Measurements from ENCODE around the gene ST14.

Gene ST14

DNA sequence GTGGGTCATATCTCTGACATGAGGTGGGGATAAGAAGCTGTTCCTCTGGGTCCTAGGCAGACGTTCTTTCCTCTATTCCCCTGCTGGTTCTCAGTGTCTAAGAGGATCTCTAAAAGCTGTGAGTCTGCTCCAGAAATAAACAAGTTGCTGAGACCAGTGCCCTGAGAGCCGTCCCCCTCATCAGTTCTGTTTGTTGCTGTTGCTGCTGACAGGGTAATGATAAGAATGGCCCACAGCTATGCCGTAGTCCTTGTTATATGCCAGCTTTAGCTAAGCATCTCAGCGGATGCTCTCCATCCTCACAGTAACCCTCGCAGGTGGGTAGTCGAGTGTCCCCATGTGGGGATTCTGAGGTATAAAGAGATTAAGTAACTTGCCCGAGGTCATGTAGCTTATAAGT lies 23.5 kb upstream of the ST14 start:
- DNase-seq (ENCODE audit: low read depth): no peak

DNA sequence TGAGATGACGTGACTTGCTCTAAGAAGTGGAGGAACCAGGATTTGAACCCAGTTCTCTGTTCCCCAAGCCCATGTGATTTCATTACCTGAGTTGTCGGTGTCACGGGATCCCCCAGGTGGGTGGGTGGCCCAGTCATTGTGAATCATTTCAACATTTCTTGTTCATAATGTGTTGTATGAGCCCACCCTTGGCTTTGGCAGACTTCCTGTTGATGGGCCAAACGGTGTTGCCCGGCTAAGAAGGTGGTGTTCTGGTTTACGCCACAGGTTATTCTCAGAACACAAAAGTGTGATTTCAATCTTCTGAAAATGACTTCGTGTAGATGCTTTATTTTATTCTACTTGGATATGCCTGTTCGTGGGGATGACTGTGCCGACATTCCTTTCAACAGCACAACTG lies 21.6 kb upstream of the ST14 start:
- DNase-seq (ENCODE audit: low read depth): no peak

DNA sequence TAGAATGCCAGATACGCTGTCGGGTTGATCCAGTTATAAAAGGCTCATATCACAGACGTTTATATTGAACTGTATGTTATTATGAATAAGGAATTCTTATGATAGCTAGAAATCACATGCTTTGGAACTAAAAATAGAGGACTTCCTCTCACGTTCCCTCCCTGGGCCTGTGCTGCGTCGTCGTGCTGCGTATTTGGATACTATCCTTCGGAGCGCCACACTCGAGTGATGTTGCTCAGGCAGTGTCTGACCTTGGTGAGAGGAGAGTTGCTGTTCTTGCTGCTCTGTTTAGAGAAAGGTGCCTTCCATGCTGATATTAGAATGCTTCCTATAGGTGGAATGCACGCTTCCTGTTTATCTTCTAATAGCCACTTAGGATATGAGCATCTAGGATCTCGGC lies 20.2 kb upstream of the ST14 start:
- no peak for DNase-seq (ENCODE audit: low read depth)

DNA sequence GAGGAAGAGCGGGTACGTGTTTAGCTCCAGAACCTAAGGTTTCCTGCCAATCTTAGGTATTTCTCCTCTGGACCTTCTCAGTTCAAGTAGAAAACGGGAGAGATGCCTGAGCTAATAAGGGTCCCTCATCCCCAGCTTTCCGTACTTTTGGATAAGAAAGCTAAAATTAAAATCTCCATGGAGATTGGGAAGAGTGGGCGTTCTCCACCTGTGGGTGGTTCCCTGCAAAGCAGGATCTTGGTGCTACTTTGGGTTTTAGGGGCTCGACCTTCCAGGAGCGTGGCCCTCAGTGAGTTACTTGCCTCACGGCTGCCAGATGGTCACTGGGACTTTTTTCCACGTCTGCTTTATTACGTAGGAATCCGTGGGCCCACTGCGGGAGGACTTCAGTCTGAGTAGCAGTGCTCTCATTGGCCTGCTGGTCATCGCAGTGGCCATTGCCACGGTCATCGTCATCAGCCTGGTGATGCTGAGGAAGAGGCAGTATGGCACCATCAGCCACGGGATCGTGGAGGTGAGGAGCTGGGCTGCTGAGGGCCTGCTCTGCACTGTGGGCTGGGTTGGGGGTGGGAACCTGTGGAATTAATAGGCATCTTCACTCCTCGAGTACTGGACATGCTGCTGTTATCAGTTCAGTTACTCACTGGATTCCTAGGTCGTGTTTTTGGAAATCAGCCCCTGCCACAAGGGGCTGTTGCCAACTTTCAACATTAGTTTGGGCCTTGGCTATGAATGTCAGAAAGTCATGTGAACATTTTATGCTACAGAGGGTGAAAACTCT lies 17.8 kb upstream of the ST14 start:
- DNase-seq (ENCODE audit: low read depth): no peak

DNA sequence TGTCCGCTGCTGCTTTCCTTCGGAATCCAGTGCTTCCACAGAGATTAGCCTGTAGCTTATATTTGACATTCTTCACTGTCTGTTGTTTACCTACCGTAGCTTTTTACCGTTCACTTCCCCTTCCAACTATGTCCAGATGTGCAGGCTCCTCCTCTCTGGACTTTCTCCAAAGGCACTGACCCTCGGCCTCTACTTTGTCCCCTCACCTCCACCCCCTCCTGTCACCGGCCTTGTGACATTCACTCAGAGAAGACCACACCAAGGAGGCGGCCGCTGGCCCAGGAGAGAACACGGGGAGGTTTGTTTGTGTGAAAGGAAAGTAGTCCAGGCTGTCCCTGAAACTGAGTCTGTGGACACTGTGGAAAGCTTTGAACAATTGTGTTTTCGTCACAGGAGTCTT lies 15.4 kb upstream of the ST14 start:
- DNase-seq (ENCODE audit: low read depth): no peak

DNA sequence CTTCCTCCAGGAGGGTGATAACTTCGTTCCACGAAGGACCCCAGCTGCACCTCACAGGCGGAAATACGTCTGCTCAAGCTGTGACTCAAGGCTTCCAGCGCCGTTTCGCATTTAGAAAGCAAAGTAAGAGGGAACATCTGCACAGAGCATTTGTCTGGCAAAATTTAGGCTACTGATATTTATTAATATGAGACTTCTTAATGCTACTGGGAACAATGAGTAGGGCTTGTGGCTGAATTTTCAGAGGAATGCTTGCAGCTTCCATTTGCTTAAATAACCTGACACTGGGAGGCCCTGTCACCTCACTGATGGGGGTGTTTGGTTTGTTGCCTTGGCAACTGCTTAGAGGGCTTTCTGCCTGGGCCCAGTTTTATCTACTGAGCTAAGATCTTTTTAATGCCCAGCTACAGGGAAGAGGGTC lies 14.7 kb upstream of the ST14 start:
- no peak for DNase-seq (ENCODE audit: low read depth)

DNA sequence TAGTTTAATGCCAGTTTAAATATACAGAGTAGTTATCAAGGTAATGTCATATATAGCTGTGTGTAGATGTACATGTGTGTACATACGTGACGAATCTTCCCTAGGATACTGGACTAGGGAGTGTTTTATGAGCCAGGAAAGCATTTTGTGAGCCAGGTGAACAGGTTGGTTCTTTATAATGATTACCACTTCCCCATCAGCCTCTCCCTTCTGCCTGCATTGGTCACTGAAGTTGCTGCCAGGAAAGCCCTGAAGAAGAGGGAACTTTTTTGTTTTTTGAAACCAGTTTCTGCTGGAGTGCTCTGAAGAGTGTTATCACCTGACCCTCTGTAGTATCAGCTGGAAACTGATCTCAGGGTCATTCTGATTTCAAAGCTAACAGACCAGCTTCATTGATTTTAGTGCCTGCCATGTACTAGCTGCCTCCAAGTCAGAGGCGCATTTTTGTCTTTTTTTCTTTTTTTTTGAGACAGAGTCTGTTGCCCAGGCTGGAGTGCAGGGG lies 14.2 kb upstream of the ST14 start:
- no peak for DNase-seq (ENCODE audit: low read depth)

DNA sequence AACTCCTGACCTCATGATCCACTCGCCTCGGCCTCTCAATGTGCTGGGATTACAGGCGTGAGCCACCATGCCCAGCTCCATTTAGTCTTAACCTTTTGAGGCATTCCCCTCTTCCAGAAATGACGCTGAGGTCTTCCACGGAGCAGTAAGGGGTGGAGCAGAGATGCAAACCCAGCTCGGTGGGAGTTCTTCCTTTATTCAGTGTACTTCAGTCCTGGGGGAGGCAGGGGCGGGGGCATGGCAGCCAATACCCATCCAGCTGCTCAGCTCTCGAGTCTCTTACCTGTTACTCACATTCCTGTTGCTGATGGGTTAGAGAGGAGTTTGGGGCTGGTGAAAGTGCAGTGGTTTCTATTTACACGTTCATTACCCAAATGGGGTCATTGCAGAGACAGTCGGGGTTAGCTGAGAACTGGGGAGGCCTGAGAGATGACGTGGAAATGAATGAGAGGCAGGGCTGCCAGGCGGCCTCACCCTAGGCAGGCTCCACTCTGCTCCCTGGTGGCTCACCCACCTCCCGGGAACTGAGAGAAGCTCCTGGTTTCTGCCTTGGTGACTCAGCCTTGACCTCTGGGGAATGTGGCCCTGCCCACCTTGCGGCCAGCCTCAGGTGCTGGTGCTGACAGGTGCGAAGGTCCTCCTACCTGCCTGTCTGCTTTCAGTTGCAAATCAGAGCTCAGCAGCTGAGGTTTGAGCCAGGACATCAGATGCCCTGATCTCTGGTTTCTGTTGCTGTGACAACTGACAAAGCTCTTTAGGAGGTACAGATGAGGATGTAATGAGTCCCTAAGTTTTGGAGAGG lies 13.4 kb upstream of the ST14 start:
- no peak for DNase-seq (ENCODE audit: low read depth)

DNA sequence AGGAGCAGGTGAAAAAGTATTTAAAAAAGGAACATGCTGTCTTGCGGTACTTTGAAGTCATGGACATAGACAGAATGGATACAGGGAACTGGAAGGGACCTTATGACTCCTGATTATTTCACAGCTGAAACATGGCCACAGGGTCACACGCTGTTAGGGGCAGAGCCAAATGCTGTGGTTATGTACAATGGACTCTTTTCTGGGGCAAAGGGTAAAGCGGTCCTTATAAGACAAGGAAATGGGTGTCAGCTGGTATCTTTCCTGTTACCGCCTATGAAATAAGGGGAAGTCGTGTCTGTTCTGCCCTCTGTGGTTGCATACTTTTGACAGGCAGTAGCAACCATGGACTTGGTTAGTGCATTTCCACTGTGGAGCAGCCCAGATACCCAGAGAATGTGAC lies 12.8 kb upstream of the ST14 start:
- DNase-seq (ENCODE audit: low read depth): no peak

DNA sequence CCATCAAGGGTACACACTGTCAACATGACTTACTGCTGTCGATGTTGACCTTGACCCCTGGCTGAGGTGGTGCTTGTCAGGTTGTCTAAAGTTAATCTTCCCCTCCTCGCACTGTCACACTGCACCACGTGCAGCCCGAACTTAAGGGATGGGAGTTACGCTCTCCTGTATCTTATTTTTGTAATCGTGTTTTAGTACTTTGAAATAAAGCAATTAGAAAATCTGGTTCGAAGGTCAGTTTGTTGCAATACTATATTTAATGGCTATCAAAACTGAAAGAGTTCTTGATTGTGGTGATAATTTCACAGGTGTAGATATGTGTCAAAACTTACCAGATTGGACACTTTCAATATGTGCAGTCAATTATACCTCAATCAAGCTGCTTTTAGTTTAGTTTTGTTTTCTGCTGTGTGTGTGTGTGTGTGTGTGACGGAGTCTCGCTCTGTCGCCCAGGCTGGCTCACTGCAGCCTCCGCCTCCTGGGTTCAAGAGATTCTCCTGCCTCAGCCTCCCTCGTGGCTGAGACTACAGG lies 10.7 kb upstream of the ST14 start:
- no peak for DNase-seq (ENCODE audit: low read depth)

DNA sequence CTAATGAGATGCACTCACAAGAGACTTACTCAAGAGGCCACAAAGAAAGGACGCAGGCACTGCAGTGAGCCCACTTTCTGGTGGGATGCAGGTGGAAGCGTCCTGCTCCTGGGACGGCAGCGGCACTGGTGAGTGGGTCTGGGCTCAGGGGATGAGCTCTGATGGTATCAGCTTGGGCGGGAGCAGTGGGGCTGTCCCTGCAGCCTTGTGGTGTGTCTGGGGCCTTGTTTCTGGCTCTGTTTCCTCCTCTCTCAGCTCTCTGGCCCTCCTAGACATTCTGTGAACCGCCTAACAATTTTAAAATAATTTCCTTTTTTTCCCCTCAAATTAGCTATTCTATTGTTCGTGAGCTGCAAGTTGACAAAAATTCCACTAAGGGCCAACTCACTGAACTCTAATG lies 8.8 kb upstream of the ST14 start:
- no peak for DNase-seq (ENCODE audit: low read depth)

DNA sequence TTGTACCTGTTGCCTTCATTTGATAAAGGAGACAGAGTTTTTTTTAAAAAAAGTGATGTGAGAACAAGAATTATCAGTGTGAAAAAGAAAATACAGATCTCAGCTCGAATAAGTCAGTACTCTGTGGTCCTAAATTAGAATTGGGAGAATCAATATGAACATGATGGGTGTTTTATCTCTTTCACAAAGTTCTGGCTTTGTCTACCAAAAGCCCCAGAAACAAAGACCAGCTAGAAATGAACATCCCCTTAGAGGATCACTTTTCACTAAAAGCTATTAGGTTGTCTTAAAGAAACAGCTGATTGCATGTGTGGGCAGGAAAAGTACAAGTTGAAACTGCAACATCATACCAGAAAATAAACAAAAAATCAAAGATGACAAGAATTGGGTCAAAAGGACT lies 8.4 kb upstream of the ST14 start:
- no peak for DNase-seq (ENCODE audit: low read depth)

DNA sequence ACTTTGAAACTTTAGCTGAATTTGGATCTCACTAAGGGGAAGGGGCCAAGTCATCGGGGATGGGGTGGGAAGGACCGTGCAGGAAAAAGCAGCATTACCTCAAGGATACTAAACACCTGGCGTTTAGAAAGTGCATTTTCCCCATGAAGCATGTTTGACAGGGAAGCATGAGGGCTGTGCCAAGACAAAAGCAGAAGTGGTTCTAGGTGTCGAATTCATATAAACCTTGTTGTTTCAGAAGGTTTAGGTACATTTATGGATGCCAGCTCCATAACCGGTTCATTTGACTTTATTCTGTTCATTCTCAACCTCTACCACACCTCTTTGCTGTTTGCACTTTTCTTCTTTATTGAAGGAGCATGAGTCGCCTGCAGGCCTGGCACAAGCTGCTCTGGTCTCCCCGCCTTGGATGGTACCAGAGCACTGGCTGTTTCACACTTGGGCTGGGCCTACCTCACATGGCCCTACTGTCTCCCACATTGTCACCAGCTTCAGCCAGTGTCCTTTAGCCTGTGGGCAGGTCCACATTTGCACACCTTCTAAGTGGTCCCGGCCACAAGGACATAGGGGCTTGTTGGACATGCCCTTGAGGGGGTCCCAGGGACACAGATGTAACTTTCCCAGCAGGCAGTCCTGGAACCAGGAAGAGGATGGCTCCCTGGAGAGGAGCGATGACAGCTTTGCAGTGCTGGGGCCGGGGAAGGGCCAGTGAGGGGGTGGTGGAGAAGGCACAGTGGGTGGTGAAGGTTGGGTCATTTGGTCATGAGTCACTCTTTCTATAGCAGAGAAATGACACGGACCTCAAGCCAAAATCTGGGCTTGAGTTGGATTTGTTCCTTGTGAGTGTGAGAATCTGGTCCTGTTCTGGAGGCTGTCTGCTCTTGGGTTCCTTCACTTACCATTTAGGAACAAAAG lies 3.2 kb upstream of the ST14 start:
- DNase-seq (ENCODE audit: low read depth): no peak

DNA sequence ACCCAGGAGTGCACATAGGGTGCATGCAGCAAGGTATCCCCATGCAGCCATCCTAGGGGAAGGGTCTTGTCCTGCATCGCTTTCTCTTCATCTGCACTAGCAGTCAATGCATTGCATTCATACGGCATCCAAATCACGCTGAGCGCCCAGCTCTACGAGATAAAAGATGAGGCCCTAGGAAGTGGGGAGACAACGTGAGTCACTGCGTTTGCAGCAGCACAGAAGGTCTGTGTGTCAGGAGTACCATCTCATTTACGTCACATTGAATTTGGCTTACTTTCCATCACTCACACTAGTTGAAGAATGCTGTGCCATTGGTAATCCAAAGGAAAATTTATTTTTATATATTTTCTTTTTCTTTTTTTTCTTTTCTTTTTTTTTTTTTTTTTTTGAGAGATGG lies 2.5 kb upstream of the ST14 start:
- no peak for DNase-seq (ENCODE audit: low read depth)

DNA sequence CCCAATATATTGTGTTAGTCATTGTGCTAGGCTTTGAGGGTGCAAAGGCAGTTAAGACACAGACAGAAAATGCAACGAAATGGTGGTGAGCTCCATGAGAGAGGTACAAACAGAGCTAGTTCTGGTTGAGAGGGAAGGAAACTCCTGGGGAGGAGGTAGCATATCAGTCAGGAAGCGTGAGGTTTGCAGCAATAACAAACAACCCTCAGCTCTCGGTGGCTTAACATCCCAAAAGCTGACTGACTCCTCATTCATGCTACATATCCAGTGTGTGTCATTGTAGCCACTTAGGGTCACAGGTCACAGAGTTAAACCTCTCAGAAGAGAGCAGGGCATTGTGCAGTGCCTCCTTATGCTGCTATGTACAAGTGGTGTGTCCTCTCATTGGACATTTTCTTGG lies 1.7 kb upstream of the ST14 start:
- DNase-seq (ENCODE audit: low read depth): no peak

DNA sequence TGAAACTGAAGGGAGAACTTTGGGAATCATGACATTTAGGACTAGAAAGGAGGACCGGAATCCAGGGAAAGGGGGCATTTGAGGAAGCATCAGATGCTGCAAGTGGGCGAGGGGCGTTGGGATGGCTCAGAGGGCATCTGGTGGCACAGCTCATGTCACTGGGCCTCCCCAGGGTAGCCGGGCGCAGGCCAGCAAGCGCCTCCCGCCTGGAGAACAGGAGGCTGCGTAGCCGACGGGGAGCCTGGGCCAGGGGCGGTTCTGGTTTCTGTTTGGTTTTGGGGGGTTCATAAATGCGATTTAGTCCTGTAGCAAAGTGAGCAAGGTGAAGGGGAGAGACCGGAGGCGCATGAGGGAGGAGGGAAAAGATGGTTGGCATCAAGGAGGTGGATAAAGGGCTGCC lies 443 bp upstream of the ST14 start:
- no peak for DNase-seq (ENCODE audit: low read depth)

DNA sequence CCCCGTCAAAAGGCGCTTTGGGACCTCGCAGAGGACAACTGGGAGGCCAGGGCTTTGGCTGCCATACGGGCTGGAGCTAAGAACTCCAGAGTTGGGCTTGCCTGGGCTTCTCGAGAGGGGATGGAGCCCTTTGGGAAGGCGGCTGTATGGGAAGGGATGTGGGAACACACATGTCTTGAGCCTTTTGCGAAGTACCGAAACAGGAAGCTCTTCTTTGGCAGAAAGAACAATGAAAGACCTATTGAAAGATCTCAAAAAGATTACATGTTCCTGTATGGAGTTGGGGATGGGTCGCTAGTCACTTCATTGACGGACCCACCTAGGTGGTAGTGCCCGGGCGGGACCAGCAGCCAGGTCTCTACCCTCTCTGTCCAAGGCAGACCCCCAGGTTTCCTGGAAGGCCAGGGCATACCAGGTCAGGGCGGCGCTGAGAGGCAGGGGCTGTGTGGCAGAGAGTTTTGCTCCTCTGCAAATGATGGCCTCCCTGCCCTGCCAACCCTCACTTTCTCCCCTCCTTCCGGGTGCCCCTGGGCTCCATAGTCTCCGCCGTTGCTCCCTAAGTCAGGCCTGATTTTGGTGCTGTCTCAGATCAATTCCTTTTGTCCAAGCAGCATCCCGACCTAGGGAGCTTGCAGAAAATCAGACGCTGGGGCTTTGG lies 1.0 kb downstream of the ST14 start:
- DNase-seq (ENCODE audit: low read depth): no peak

DNA sequence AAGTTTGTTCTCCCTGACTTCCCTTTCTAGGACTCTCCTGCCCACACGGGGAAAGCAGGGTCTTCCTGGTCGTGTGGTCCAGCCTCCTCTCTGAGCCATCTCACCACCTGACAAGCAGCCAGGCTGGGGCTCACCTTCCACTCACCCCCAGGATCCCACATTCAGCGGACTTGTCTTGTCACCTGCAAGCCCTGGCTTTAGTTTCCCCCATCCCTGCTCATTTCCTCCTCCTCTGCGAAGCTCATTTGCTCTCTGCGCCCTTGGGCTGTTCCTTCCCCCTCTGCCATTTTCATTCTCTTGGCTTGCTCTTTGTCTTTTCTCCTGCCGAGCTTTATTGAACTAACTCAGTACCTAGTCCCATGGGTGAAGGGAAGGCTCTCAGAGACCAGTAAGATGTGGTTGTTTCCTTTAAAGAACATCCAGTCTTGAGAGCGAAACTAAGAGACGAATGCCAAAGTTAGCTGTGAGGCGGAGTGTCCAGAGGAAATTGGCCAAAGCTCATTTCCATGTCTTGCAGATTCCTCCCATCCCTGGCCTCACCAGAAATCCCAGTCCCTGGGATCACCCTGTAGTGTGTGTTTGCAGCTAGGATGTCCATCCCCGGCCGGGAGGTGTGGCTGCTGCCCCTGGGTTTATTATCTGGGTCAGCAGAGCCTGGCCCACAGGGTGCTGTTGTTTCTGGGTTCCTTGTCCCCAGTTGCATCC lies 2.0 kb downstream of the ST14 start:
- no peak for DNase-seq (ENCODE audit: low read depth)

DNA sequence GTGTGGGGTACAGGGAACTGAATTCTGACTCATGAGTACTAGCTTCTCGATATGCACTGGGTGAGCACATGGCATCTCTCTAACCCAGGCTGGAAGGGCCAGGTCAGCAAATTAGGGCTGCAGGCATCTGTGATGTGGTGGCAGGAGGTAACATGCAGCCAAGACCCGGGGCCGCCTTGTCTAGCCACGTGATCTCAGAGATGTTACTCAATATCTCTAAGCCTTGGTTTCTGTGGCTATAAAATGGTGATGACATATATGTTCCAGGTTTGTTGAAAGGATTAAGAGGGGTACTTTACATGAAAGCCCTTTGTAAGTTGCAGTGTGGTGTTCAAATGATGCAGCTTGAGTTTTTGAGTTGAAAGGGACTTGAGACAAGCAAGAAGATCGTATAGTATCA lies 3.2 kb downstream of the ST14 start:
- DNase-seq (ENCODE audit: low read depth): no peak

DNA sequence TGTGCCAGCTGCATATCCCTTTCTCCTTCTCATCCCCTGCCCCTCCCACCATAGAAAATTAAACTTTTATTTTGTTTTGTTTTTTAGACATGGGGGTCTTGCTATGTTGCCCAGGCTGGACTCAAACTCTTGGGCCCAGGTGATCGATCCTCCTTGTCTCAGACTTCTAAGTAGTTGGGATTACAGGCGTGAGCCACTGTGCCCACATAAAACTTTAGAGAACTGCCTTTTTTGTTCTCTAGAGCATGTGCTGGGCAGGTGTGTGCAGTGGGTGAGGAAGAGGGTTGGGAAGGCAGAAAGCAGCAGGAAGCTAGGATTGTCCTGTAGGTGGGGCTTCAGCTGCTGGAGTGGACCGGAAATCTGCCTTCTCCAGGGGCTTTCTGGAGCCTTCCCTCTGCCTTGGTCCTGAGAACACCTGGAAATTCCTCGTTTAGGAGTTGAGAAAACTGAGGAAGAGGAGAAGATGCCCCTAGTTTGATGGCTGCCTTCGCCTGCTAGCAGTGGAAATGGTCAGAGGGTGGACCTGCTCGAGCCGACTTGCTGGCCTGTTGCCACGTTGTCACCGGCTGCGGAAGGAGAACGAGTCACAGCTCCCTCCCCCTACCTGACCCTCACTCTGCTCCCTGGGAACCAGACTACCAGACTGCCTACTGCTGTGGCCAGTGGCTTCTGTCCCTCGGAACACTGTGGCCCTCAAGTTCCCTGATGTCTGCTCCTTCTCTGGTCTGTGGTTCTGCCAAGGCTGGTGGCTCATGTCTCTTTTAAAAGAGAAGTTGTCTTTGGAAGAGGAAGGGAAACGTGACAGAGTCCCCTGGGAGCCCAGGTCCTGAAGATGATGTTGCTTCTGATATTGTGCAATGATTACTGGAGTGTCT lies 4.0 kb downstream of the ST14 start:
- DNase-seq (ENCODE audit: low read depth): no peak
